ENCODE measurements around the gene GIMAP6.

DNA sequence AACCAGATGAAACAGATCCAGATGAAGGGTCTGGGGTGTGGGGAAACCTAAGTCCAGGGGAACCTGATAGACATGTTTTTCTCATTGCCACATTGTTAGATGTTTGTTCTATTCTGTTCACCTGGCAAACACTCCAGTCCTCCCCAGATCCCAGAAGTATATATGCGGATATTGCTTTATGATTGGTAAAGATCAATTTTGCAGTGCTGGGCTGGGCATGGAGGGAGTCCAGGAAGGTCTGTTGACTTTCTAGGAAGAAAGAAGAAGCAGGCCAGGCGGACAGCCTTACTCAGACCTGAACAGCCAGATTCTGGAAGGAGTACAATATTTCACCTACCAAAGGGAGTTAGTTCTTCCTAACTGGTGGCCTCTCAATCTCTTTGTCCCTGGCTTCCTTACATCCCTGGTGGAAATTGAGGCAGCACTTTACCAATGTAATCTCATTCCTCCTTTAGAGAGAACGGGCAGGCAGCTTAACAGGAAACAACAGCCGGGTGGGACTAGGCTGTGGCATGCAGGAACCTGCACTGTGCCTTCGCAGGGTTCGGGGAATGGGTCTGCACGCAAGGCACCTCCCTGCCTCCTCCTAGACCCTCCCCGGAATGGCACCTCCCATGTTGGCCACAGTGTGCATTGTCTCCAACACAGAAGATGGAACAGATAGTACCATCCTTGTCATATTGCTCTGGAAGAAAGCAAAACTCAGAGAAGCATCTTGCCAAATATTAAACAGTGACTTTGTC lies 930 bp downstream of the GIMAP6 start:
- TF ChIP-seq TAF1 (IDR thresholded peaks at IDR 0.05; ENCODE audit: borderline replicate concordance, insufficient read depth, low read length) (no peak), FOXP2 (optimal IDR thresholded peaks at IDR 0.05; ENCODE audit: borderline replicate concordance, extremely low read depth, extremely low read length, insufficient read depth) (no peak), POLR2AphosphoS5 (IDR thresholded peaks at IDR 0.05; ENCODE audit: low read depth, low read length) (no peak), SIN3A (IDR thresholded peaks at IDR 0.05; ENCODE audit: borderline replicate concordance, insufficient read depth, low read length) (no peak)
